Astrocyte (in vitro differentiated cells and primary cell): Measurements from ENCODE around the gene MPND. TPM values are rescaled to one million over a fixed set of nuclear protein-coding genes. Genes with fewer than 3 reads are reported as not detected.

Source experiments
- DNase-seq: peaks from one replicate; pipeline ENCODE4 v3.0.0-alpha.2; 2010; ENCODE audit warnings: low read depth
- FAIRE-seq: peaks from 2 replicates; lab custom pipeline; 2011; peaks lifted over from hg19 to GRCh38; lab: Jason Lieb, UNC
- H2AFZ ChIP-seq: 2 replicates; pipeline ENCODE4 v1.6.0; 2012; ENCODE audit warnings: low read depth, low read length, inconsistent platforms
- H3K27ac ChIP-seq: 2 replicates; pipeline ENCODE4 v1.5.1; 2011; ENCODE audit warnings: low read depth, low read length, inconsistent platforms
- H3K27me3 ChIP-seq: 2 replicates; pipeline ENCODE4 v1.6.0; 2011; ENCODE audit warnings: low read length, inconsistent platforms; ENCODE audit not compliant: insufficient read depth
- H3K36me3 ChIP-seq: 2 replicates; pipeline ENCODE4 v1.5.1; 2011; ENCODE audit warnings: low read length, inconsistent platforms; ENCODE audit not compliant: insufficient read depth
- H3K4me1 ChIP-seq: 2 replicates; pipeline ENCODE4 v1.5.1; 2011; ENCODE audit warnings: low read length, inconsistent platforms; ENCODE audit not compliant: insufficient read depth
- H3K4me2 ChIP-seq: 2 replicates; pipeline ENCODE4 v1.6.0; 2012; ENCODE audit warnings: low read length, inconsistent platforms
- H3K4me3 ChIP-seq: 2 replicates; pipeline ENCODE4 v1.5.1; 2011; ENCODE audit warnings: low read depth, mild to moderate bottlenecking, low read length, inconsistent platforms; ENCODE audit not compliant: insufficient read depth
- H3K79me2 ChIP-seq: 2 replicates; pipeline ENCODE4 v1.6.0; 2012; ENCODE audit warnings: mild to moderate bottlenecking, low read length, inconsistent platforms; ENCODE audit not compliant: insufficient read depth
- H3K9ac ChIP-seq: 2 replicates; pipeline ENCODE4 v1.6.0; 2012; ENCODE audit warnings: mild to moderate bottlenecking, low read length, inconsistent platforms
- H3K9me3 ChIP-seq: 2 replicates; pipeline ENCODE4 v1.5.1; 2012; ENCODE audit warnings: low read depth, mild to moderate bottlenecking, low read length, inconsistent platforms; ENCODE audit not compliant: insufficient read depth
- H4K20me1 ChIP-seq: 2 replicates; pipeline ENCODE4 v1.6.0; 2012; ENCODE audit warnings: low read length, inconsistent platforms; ENCODE audit not compliant: insufficient read depth
- H3K27ac Mint-ChIP-seq: one replicate; pipeline ENCODE4 v1.8.0; 2021; ENCODE audit warnings: mild to moderate bottlenecking, mixed read lengths; ENCODE audit not compliant: unreplicated experiment
- H3K27me3 Mint-ChIP-seq: one replicate; pipeline ENCODE4 v1.8.0; 2021; ENCODE audit warnings: low read depth, mixed read lengths; ENCODE audit not compliant: unreplicated experiment
- H3K36me3 Mint-ChIP-seq: one replicate; pipeline ENCODE4 v1.8.0; 2021; ENCODE audit warnings: low read depth, mixed read lengths; ENCODE audit not compliant: unreplicated experiment
- H3K4me1 Mint-ChIP-seq: one replicate; pipeline ENCODE4 v1.8.0; 2021; ENCODE audit warnings: low read depth, mixed read lengths; ENCODE audit not compliant: unreplicated experiment
- H3K4me3 Mint-ChIP-seq: one replicate; pipeline ENCODE4 v1.8.0; 2021; ENCODE audit warnings: mild to moderate bottlenecking, moderate library complexity, mixed read lengths; ENCODE audit not compliant: unreplicated experiment
- H3K9me3 Mint-ChIP-seq: one replicate; pipeline ENCODE4 v1.8.0; 2021; ENCODE audit warnings: mild to moderate bottlenecking, mixed read lengths; ENCODE audit not compliant: unreplicated experiment
- EZH2 ChIP-seq: IDR thresholded peaks from 2 replicates; pipeline ENCODE4 v1.6.1; 2012; ENCODE audit warnings: mild to moderate bottlenecking, low read length, inconsistent platforms; ENCODE audit not compliant: insufficient read depth
- total RNA-seq: library from RNA; stranded (reverse); gene quantifications from 2 replicates; pipeline ENCODE4 v1.2.1, GENCODE V29; 2021
- TF ChIP-seq, protein P1 (sequence below): IDR thresholded peaks from 2 replicates; pipeline ENCODE4 v1.5.1; 2011; ENCODE audit warnings: low read depth, mild to moderate bottlenecking, inconsistent platforms, low read length, moderate library complexity; ENCODE audit not compliant: insufficient read depth

Gene MPND
- total RNA-seq, 1 donor from 2014 or later, result 14.7 TPM

DNA sequence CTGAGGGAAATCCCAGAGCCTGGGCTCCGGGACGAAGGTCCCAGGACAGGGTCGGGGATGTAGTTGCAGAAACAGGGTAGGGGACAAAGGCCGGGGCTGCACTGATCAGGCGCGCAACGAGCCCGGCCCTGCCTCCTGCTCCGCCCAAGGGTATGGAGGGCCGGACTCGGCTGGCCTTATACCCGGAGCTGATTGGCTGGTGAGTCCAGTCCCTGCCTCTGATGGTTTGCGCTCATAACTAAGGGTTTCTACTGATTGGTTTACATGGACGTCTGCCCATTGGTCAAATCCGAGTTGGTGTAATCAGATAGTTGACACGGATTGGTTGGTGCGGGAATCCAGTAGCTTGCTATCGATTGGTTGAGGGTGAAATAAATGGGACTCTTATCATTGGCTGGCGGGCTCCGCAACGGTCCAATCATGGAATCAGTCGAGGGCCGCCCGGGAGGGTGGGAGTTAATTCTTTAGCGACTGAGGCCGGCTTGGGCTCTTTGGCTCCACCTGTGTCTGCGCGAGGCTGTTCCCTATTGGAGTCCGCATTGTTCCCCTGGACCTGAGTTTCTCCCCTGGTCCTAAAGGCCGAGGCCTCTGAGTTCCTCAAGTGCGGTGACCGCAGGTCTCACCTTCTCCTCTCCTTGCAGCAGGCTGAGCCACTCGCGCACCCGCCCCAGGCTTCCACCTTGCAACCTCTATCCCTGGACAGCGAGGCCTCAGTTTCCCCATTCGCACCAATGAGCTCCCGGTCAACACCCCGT lies 570 bp upstream of the MPND start:
- Mint-ChIP-seq H3K27me3 (peaks cover 5% of the 10 kb centered on the region), H3K36me3 (peaks cover 5% of the 10 kb centered on the region), H3K4me3 (peak overlapping the region; percentile 91), H3K9me3 (peaks cover 1% of the 10 kb centered on the region), H3K4me1 (peaks cover 5% of the 10 kb centered on the region), H3K27ac (peak overlapping the region; percentile 64)
- Histone ChIP-seq H2AFZ (peak overlapping the region; percentile 97), H3K4me3 (peak overlapping the region; percentile 81), H3K4me1 (peaks cover 18% of the 10 kb centered on the region), H3K27ac (peak overlapping the region; percentile 76), H3K4me2 (peak overlapping the region; percentile 99), H4K20me1 (no peaks in the 10 kb centered on the region), H3K9ac (peak overlapping the region; percentile 85), H3K79me2 (no peaks in the 10 kb centered on the region), H3K36me3 (no peaks in the 10 kb centered on the region), H3K27me3 (no peaks in the 10 kb centered on the region), H3K9me3 (no peaks in the 10 kb centered on the region)
- peak; percentile 100 for DNase-seq
- FAIRE-seq, result peak; percentile 95
- peak; percentile 100 for TF ChIP-seq EZH2
- TF ChIP-seq, protein P1, sequence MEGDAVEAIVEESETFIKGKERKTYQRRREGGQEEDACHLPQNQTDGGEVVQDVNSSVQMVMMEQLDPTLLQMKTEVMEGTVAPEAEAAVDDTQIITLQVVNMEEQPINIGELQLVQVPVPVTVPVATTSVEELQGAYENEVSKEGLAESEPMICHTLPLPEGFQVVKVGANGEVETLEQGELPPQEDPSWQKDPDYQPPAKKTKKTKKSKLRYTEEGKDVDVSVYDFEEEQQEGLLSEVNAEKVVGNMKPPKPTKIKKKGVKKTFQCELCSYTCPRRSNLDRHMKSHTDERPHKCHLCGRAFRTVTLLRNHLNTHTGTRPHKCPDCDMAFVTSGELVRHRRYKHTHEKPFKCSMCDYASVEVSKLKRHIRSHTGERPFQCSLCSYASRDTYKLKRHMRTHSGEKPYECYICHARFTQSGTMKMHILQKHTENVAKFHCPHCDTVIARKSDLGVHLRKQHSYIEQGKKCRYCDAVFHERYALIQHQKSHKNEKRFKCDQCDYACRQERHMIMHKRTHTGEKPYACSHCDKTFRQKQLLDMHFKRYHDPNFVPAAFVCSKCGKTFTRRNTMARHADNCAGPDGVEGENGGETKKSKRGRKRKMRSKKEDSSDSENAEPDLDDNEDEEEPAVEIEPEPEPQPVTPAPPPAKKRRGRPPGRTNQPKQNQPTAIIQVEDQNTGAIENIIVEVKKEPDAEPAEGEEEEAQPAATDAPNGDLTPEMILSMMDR, result peak; percentile 16

DNA sequence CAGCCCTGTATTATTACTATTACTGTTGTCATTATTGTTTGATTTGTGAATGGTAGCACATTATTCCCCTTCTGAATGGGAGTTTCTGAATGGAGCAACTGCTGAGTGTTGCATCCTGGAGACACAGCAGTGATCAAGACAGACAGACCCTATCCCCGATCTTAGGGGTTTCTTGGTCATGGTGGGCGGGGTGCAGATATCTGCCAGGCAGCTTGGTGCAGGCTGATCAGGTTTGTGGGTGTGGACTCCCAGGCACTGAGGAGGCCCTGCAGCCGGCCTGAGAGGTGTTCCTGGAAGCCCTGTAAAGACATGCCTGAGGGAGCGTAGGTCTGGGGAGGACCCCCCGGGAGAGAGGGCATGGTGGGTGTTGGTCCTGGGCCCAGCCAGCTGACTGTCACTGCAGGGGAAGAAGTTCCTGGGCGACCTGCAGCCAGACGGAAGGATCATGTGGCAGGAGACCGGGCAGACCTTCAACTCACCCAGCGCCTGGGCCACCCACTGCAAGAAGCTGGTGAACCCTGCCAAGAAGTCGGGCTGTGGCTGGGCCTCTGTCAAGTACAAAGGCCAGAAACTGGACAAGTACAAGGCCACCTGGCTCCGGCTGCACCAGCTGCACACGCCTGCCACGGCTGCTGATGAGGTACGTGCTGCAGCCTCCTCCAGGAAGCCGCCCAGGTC lies 2.1 kb downstream of the MPND start:
- peak overlapping the region; percentile 67 for H3K4me3 Mint-ChIP-seq
- Histone ChIP-seq H3K27ac (no peak overlapping the region), H3K36me3 (no peaks in the 10 kb centered on the region), H2AFZ (no peak overlapping the region), H3K79me2 (no peaks in the 10 kb centered on the region), H3K4me3 (no peak overlapping the region), H3K27me3 (no peaks in the 10 kb centered on the region), H3K9ac (no peak overlapping the region), H4K20me1 (no peaks in the 10 kb centered on the region), H3K4me2 (no peak overlapping the region), H3K4me1 (peaks cover 13% of the 10 kb centered on the region), H3K9me3 (no peaks in the 10 kb centered on the region)
- DNase-seq (no peak), FAIRE-seq (no peak)
- H3K36me3 Mint-ChIP-seq, result peaks cover 6% of the 10 kb centered on the region
- no peaks in the 10 kb centered on the region for H3K9me3 Mint-ChIP-seq
- no peaks in the 10 kb centered on the region for H3K27me3 Mint-ChIP-seq
- TF ChIP-seq EZH2, result no peak
- TF ChIP-seq, protein P1, result no peak
- H3K27ac Mint-ChIP-seq, result no peak overlapping the region
- H3K4me1 Mint-ChIP-seq, result peaks cover 3% of the 10 kb centered on the region

DNA sequence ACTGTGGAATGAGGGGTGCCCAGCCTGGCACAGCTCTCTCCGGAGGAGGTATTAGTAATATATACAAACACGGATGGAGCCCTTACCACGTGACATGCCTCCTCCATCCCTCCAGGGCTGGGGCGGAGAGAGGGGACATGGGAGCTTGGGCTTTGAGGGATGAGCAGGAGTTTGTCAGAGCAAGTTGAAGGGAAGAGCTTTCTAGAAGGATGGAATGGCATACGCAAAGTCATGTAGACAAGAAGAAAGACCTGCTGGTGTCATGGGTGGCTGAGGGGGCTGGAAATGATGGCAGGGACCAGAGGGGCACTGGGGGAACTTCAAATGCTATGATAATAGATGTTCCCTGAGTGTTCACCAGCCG lies 2.6 kb downstream of the MPND start:
- no peak overlapping the region for H3K9ac ChIP-seq
- no peaks in the 10 kb centered on the region for H3K79me2 ChIP-seq
- H3K4me3 ChIP-seq, result no peak overlapping the region
- no peaks in the 10 kb centered on the region for H3K27me3 Mint-ChIP-seq
- no peak for FAIRE-seq
- no peak overlapping the region for H3K4me2 ChIP-seq
- peak overlapping the region; percentile 57 for H3K4me3 Mint-ChIP-seq
- no peaks in the 10 kb centered on the region for H4K20me1 ChIP-seq
- H3K4me1 ChIP-seq, result peaks cover 13% of the 10 kb centered on the region
- H3K4me1 Mint-ChIP-seq, result peaks cover 3% of the 10 kb centered on the region
- H3K27me3 ChIP-seq, result no peaks in the 10 kb centered on the region
- no peak overlapping the region for H3K27ac ChIP-seq
- TF ChIP-seq EZH2, result no peak
- TF ChIP-seq, protein P1, result no peak
- peaks cover 7% of the 10 kb centered on the region for H3K36me3 Mint-ChIP-seq
- H2AFZ ChIP-seq, result no peak overlapping the region
- no peaks in the 10 kb centered on the region for H3K36me3 ChIP-seq
- no peaks in the 10 kb centered on the region for H3K9me3 ChIP-seq
- no peaks in the 10 kb centered on the region for H3K9me3 Mint-ChIP-seq
- DNase-seq, result no peak
- no peak overlapping the region for H3K27ac Mint-ChIP-seq
